Body of pancreas (tissue), 4 donors: Measurements from ENCODE around the gene DNAJC13. TPM values are rescaled to one million over a fixed set of nuclear protein-coding genes. Genes with fewer than 3 reads are reported as not detected.
A peak's percentile ranks its signal among the peaks of the same experiment; 100 is the strongest.

Experiments used
- ATAC-seq: fragments of 150-250 bp; one replicate; pipeline ENCODE4 v1.9.1; 2016
- DNase-seq, 4 donors: peaks; one replicate each; pipeline ENCODE4 v3.0.0-alpha.2; 2019
- H3K27ac ChIP-seq, 4 donors: fragments of 200-600 bp; sonication (generic); 1 replicate in 3 of 4; 2 replicates in 1 of 4; pipeline versions ENCODE4 v1.5.1 to v1.6.1; 2016 to 2019; ENCODE audit warnings: mild to moderate bottlenecking in 1 of 4, mixed read lengths in 1 of 4, moderate library complexity in 1 of 4
- H3K27me3 ChIP-seq, 2 donors: fragments of 200-600 bp; sonication (generic); one replicate each; pipeline ENCODE4 v1.6.0; 2016; ENCODE audit warnings: mild to moderate bottlenecking in 1 of 2
- H3K36me3 ChIP-seq, 2 donors: fragments of 200-600 bp; sonication (generic); replicated peaks in 1 of 2; 2 replicates each; pipeline ENCODE4 v1.5.1; 2016; ENCODE audit warnings: low read depth in 2 of 2; ENCODE audit not compliant: insufficient read depth in 1 of 2
- H3K4me1 ChIP-seq: fragments of 200-600 bp; sonication (generic); one replicate; pipeline ENCODE4 v1.6.0; 2016
- H3K4me3 ChIP-seq, 2 donors: fragments of 200-600 bp; sonication (generic); 1 replicate in 1 of 2; 2 replicates in 1 of 2; pipeline ENCODE4 v1.5.1; 2016 to 2019
- H3K9me3 ChIP-seq, 3 donors: fragments of 200-600 bp; sonication (generic); 1 replicate in 2 of 3; 2 replicates in 1 of 3; pipeline ENCODE4 v1.5.1; 2016
- CTCF ChIP-seq, 7 experiments: fragments of 450-650 bp in 4 of 7; fragments of 200-600 bp in 3 of 7; sonication (generic) in 3 of 7; IDR thresholded peaks; one replicate each; pipeline ENCODE4 v1.5.1; 2016 to 2019; ENCODE audit warnings: antibody characterized with exemption in 7 of 7
- POLR2A ChIP-seq, 3 donors: fragments of 450-650 bp; IDR thresholded peaks; one replicate each; pipeline ENCODE4 v1.6.1; 2016; ENCODE audit warnings: antibody characterized with exemption in 3 of 3, mild to moderate bottlenecking in 2 of 3
- WGBS, 2 donors: methylation state at CpG; one replicate each; pipeline ENCODE4 v1.1.5; 2017; 5-methylcytosine and 5-hydroxymethylcytosine counted together
- intact Hi-C: fragments of 100-400 bp; cut with DNase I; formaldehyde crosslinking; loops from one replicate; pipeline ENCODE4 v1.15.1; 2023
- total RNA-seq, 2 donors: library from RNA; depleted of rRNA; stranded (reverse); fragments of >200 nt; gene quantifications; one replicate each; pipeline ENCODE4 v1.1.0, GENCODE V29; 2016

The DNAJC13 gene
- total RNA-seq, 2 donors from 2014 or later, result 21.5 to 36.9 TPM

- Histone ChIP-seq H3K4me1 (peaks cover 26% of the 10 kb centered on the region), H3K36me3 (no peaks in the 10 kb centered on the region), H3K9me3 (no peaks in the 10 kb centered on the region), H3K27ac (peak overlapping the region in 2 of 4 donors; percentile 46 to 62), H3K4me3 (no peak overlapping the region), H3K27me3 (no peaks in the 10 kb centered on the region)
- TF ChIP-seq POLR2A (IDR thresholded peaks at IDR 0.05) (no peak), CTCF (IDR thresholded peaks at IDR 0.05) (no peak)
- WGBS, 2 donors, result 70 to 86% methylated on average over 2 of the region's 2 CpGs
- DNase-seq (no peak), ATAC-seq (no peak)
- intact Hi-C loops, result no loop called here
Measured at GRCh38 chr3:132542577-132542976, 125.3 kb downstream of the DNAJC13 start.

- no peaks in the 10 kb centered on the region for H3K36me3 ChIP-seq
- DNase-seq (no peak), ATAC-seq (peak; percentile 55)
- intact Hi-C loops, result no loop called here
- peak overlapping the region; percentile 11 to 62 (median 32) for H3K27ac ChIP-seq
- H3K9me3 ChIP-seq, result no peaks in the 10 kb centered on the region
- no peaks in the 10 kb centered on the region for H3K27me3 ChIP-seq
- 40 to 45% methylated on average over 2 of the region's 2 CpGs for WGBS, 2 donors
- no peak for TF ChIP-seq CTCF (IDR thresholded peaks at IDR 0.05)
- no peak for TF ChIP-seq POLR2A (IDR thresholded peaks at IDR 0.05)
- peaks cover 23% of the 10 kb centered on the region for H3K4me1 ChIP-seq
- no peak overlapping the region for H3K4me3 ChIP-seq
Measured at GRCh38 chr3:132543011-132543739, 125.9 kb downstream of the DNAJC13 start.

GRCh38 chr3:132544130-132544529, 126.8 kb downstream of the DNAJC13 start:
- H3K27ac ChIP-seq, result no peak overlapping the region
- no peak overlapping the region for H3K4me3 ChIP-seq
- H3K9me3 ChIP-seq, result no peaks in the 10 kb centered on the region
- no peaks in the 10 kb centered on the region for H3K36me3 ChIP-seq
- DNase-seq (no peak), ATAC-seq (no peak)
- intact Hi-C loops, result no loop called here
- peaks cover 26% of the 10 kb centered on the region for H3K4me1 ChIP-seq
- no peak for TF ChIP-seq CTCF (IDR thresholded peaks at IDR 0.05)
- H3K27me3 ChIP-seq, result no peaks in the 10 kb centered on the region
- WGBS, 2 donors, result 95 to 97% methylated on average over 2 of the region's 2 CpGs

- no peak for ATAC-seq
- H3K27ac ChIP-seq, result no peak overlapping the region
- peaks cover 39% of the 10 kb centered on the region for H3K4me1 ChIP-seq
- TF ChIP-seq POLR2A (IDR thresholded peaks at IDR 0.05) (no peak), CTCF (IDR thresholded peaks at IDR 0.05) (no peak)
- intact Hi-C loops, result no loop called here
- WGBS, 2 donors, result 91 to 96% methylated on average over 3 of the region's 3 CpGs
- no peak for DNase-seq
- no peak overlapping the region for H3K4me3 ChIP-seq
- no peaks in the 10 kb centered on the region for H3K36me3 ChIP-seq
- no peaks in the 10 kb centered on the region for H3K27me3 ChIP-seq
- H3K9me3 ChIP-seq, result no peaks in the 10 kb centered on the region
Measured at GRCh38 chr3:132545471-132545870, 128.2 kb downstream of the DNAJC13 start.

- no peaks in the 10 kb centered on the region for H3K27me3 ChIP-seq
- DNase-seq (peak; percentile 48 to 64 (median 52)), ATAC-seq (peak; percentile 75)
- H3K4me1 ChIP-seq, result peaks cover 65% of the 10 kb centered on the region
- no peaks in the 10 kb centered on the region for H3K36me3 ChIP-seq
- 44 to 49% methylated on average over 8 of the region's 8 CpGs for WGBS, 2 donors
- peak overlapping the region; percentile 31 to 68 (median 58) for H3K27ac ChIP-seq
- intact Hi-C loops, result no loop called here
- H3K9me3 ChIP-seq, result no peaks in the 10 kb centered on the region
- no peak overlapping the region for H3K4me3 ChIP-seq
- TF ChIP-seq POLR2A (IDR thresholded peaks at IDR 0.05), result no peak
- no peak for TF ChIP-seq CTCF (IDR thresholded peaks at IDR 0.05)
Measured at GRCh38 chr3:132549169-132549568, 131.9 kb downstream of the DNAJC13 start.
